GM21423 (cell line): Measurements from ENCODE around the gene TBX4.

ENCODE experiments used
- ATAC-seq: cut with Tn5 transposase; IDR thresholded peaks from one replicate; pipeline ENCODE4 v1.9.1; 2021; ENCODE audit warnings: mild to moderate bottlenecking, moderate library complexity; ENCODE audit not compliant: unreplicated experiment

Gene TBX4

GRCh38 chr17:61453566-61454380 is 1.6 kb downstream of the TBX4 start:
- no peak for ATAC-seq

GRCh38 chr17:61454381-61455323 is 2.4 kb downstream of the TBX4 start:
- ATAC-seq: no peak

- no peak for ATAC-seq
These were observed 3.3 kb downstream of the TBX4 start for GRCh38 chr17:61455324-61456060.

GRCh38 chr17:61456061-61456681 is 3.9 kb downstream of the TBX4 start:
- no peak for ATAC-seq

GRCh38 chr17:61456688-61457225 is 4.5 kb downstream of the TBX4 start:
- ATAC-seq: no peak

GRCh38 chr17:61457226-61457983 is 5.2 kb downstream of the TBX4 start:
- no peak for ATAC-seq

GRCh38 chr17:61458000-61458399 is 5.8 kb downstream of the TBX4 start:
- no peak for ATAC-seq

GRCh38 chr17:61458421-61459141 is 6.4 kb downstream of the TBX4 start:
- ATAC-seq: no peak

- ATAC-seq: no peak
These were observed 7.1 kb downstream of the TBX4 start for GRCh38 chr17:61459142-61459809.

GRCh38 chr17:61459939-61460718 is 7.9 kb downstream of the TBX4 start:
- no peak for ATAC-seq

- ATAC-seq: no peak
These were observed 8.8 kb downstream of the TBX4 start for GRCh38 chr17:61460796-61461585.

- ATAC-seq: no peak
These were observed 9.4 kb downstream of the TBX4 start for GRCh38 chr17:61461586-61461966.

- no peak for ATAC-seq
These were observed 9.9 kb downstream of the TBX4 start for GRCh38 chr17:61461967-61462718.

- no peak for ATAC-seq
These were observed 10.6 kb downstream of the TBX4 start for GRCh38 chr17:61462719-61463315.

GRCh38 chr17:61463316-61464129 is 11.3 kb downstream of the TBX4 start:
- no peak for ATAC-seq
